Measurements from ENCODE around the gene ITGBL1.

DNA sequence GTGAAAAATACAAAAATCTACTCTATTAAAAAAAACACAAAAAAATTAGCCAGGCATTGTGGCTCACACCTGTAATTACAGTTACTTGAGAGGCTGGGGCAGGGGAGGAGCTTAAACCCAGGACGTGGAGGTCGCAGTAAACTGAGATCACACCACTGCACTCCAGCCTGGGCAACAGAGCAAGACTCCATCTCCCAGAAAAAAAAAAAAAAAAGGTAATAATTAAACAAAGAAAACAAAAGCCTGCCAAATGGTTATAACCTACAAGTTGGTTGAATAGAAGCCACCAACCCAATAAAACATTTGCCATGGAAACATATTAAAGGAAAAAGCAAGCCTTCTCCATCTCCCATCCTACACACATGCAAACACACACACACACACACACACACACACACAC is 255.2 kb downstream of the ITGBL1 start:
- no peak for TF ChIP-seq CTCF (conservative IDR thresholded peaks at IDR 0.05; ENCODE audit: low read length)
- TF ChIP-seq EZH2phosphoT487 (IDR thresholded peaks at IDR 0.05; ENCODE audit: borderline replicate concordance, low read depth, low read length) = no peak
